Stimulated activated CD4-positive, alpha-beta T cell treated with anti-CD3 and anti-CD28 coated beads, TNF-alpha, amount 100 ng/mL, for 4 hours (primary cell): ENCODE data around the gene KCNF1.

Source experiments
- DNase-seq, 3 experiments: peaks; one replicate each; pipeline ENCODE4 v3.0.0-alpha.2; 2020; ENCODE audit warnings: low read depth in 3 of 3

Gene KCNF1

GRCh38 chr2:10905006-10905861 lies 6.5 kb upstream of the KCNF1 start:
- no peak for DNase-seq

DNA sequence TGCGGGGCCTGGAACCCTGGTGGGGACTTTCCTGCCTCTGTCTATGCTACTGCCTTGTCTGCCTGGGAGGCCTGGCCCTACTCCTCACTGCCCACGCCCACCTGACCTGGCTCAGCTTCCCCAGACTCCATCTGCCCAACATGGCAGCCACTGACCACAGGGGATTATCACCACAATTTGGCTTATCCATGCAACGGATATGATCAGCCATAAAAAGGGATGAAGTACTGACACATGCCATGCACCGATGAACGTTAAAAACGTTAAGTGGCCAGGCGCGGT lies 5.9 kb upstream of the KCNF1 start:
- DNase-seq = no peak

- DNase-seq = no peak
These were observed 4.7 kb upstream of the KCNF1 start for GRCh38 chr2:10906926-10907625.

- no peak for DNase-seq
These were observed 3.5 kb upstream of the KCNF1 start for GRCh38 chr2:10908195-10908594.

GRCh38 chr2:10909050-10909995 lies 2.4 kb upstream of the KCNF1 start:
- DNase-seq = no peak

- no peak for DNase-seq
These were observed 1.8 kb upstream of the KCNF1 start for GRCh38 chr2:10909996-10910341.

DNA sequence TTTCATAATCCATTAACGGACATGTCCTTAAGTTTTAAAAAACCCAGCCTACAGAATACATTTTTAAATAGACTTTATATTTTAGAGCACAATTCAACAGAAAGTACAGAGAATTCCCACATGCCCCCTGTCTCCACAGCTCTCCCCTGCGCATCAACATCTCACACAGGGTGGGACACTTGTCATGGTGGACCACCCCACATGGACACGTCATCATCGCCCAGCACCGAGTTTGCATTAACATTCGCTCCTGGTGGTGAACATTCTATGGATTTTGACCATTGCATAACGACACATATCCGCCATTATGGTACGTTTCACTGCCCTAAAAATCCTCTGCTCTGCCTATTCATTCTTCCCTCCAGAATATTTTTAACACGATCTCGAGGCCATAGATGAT lies 1.1 kb upstream of the KCNF1 start:
- no peak for DNase-seq

GRCh38 chr2:10912076-10912731 lies 470 bp downstream of the KCNF1 start:
- no peak for DNase-seq

DNA sequence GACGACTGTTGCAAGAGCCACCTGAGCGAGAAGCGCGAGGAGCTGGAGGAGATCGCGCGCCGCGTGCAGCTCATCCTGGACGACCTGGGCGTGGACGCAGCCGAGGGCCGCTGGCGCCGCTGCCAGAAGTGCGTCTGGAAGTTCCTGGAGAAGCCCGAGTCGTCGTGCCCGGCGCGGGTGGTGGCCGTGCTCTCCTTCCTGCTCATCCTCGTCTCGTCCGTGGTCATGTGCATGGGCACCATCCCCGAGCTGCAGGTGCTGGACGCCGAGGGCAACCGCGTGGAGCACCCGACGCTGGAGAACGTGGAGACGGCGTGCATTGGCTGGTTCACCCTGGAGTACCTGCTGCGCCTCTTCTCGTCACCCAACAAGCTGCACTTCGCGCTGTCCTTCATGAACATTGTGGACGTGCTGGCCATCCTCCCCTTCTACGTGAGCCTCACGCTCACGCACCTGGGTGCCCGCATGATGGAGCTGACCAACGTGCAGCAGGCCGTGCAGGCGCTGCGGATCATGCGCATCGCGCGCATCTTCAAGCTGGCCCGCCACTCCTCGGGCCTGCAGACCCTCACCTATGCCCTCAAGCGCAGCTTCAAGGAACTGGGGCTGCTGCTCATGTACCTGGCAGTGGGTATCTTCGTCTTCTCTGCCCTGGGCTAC lies 1.2 kb downstream of the KCNF1 start:
- DNase-seq = no peak

GRCh38 chr2:10913501-10914271 lies 2.0 kb downstream of the KCNF1 start:
- DNase-seq = no peak

DNA sequence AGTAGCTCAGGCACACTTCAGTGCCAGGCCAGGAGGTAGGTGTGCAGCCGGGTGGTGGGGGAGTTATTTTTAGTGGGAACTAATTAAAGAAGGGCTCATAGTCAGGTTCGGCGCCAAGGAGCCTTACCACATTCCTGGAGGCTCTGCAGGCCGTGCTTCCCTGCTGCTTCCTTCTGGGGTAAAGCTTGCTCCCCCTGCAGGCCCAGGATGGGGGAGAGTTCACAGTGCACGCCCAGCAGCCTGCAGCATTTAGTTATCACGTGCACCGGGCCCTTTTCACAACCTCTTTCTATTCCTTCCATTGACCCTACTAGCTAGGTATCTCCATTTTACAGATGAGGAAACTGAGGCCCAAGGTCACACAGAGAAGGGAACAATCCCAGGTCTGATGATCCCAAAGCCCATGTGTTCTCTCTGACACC lies 2.5 kb downstream of the KCNF1 start:
- no peak for DNase-seq

- no peak for DNase-seq
These were observed 3.5 kb downstream of the KCNF1 start for GRCh38 chr2:10915236-10915635.

DNA sequence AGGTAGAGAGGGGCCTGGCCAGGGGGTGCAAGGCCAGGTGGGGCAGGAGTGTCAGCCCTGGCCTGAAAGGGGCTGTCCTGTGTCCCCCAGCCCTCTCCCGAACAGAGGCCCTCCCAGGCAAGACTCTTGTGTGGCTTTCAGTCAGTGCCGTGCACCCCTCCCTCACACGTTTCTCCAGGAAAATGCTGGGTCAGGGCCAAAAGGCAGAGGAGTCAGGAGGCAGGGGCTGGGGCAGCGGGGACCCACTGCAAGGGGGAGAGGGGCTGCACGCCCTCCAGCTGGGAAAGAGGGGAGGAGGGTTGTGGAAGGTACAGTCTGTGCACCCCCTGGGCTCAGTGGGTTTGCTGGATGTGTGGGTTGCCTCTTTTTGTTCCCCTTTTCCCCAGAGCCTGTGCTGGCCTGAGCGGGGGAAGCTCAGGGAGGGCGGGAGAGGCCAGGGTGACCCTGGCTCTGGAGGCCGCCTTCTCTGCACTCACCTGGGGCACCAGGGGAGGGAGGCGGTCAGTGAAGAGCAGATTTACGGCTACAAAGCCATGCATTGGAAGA lies 4.1 kb downstream of the KCNF1 start:
- no peak for DNase-seq

DNA sequence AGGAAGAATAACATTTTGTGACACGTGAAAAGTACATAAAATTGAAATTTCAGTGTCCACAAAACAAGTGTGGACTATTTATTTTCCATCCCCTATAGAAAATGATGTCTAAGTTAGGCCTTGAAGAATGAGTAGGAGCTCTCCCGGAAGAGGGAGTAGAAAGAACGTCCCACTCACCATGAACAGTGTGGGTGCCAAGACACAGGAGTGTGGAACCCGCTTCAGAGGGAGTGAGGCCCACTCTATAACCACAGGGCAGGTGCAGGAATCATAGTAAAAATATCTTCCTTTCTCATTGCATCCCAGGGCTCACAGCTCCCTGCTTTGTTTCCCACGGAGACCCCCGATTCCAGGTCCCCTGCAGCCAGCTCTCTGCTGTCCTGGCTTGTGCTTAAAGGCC lies 5.2 kb downstream of the KCNF1 start:
- no peak for DNase-seq

DNA sequence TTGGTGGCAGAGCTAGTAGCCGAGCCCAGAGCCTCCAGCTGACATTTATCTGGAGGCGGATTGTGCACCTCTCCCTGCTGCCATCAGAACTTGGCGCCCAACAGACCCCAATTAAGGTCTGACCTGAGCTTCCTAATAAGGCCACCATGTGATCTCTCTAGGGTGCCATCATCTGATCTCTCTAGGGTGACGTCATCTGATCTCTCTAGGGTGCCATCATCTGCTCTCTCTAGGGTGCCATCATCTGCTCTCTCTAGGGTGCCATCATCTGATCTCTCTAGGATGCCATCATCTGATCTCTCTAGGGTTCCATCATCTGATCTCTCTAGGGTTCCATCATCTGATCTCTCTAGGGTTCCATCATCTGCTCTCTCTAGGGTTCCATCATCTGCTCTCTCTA lies 6.2 kb downstream of the KCNF1 start:
- DNase-seq = no peak

DNA sequence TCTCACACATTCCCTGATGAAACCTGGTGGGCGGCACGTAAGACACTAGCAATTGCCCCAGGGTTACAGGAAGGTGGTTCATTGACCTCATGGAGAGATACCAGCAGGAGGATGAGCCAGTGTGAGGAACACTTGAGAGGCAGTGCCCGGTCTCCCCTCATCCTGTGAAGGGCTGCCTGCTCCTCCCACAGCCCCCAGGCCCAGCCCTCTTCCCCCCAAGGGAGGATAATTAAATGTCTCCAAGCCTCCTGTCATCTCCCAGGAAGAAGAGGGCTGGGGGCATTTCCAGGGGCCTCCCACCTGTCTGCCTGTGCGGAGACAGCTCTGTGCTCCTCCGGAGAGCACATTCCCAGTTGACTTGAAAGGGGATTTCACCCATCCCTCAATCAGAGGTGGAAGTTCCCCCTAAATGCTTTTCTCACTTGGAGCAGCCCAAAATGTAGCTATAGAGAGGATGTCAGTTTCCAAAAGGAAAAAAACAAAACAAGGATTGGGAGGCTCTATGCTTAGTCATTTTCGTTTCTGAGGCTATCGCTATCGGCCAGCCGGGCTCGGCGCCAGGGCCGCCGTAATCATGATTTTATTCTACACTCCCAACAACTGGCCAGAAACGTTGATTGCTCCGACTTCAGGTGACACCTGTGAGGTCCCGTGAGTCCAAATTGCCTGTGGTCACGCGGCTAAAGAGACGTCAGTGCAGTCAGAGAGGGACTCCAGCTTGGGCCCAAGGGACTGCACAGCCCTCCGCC lies 7.1 kb downstream of the KCNF1 start:
- DNase-seq = no peak

GRCh38 chr2:10919410-10919770 lies 7.7 kb downstream of the KCNF1 start:
- no peak for DNase-seq

DNA sequence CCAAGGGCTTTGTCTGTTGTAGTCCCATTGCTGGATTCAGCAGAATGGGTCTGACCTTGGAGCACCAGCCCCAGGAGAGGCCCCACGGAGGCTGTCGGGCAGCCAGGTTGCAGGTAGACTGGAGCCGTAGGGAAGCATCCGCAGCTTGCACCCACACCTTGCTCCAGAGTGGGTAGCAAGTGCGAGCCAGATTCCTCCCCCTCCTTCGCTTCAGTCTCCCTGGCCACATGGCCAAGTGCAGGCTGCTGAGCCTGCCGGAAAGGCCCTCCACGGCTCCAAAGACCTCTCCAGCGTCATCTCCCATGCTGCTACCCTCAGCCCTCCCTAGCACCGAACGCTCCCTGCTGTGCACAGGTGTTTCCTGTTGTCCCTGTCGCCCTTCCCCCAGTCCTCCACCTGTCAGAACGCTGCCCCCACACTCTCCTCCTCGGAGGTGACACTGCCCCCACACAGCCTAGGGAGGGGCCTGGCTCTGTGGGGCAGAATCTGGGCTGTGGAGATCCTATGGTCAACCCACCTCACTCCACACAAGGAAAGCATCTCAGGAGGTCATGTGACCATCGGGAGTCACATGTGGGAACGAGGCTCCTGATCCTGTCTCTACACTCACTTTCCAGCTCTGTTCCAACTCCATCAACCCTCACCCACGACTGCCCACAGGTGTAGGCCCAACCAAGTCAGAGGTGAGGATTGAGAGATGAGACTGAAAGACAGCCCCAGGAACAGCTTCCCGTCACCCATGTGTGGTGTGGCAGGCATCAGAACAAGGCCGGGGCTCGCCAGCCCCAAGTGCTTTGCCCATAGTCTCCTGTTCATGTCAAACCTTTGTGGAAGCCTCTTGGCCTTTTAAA lies 8.3 kb downstream of the KCNF1 start:
- no peak for DNase-seq
